ENCODE results near the gene NLRP10. TPM values are rescaled to one million over a fixed set of nuclear protein-coding genes. Genes with fewer than 3 reads are reported as not detected.

The NLRP10 gene
- total and polyA plus RNA-seq, 7 donors, result not detected

DNA sequence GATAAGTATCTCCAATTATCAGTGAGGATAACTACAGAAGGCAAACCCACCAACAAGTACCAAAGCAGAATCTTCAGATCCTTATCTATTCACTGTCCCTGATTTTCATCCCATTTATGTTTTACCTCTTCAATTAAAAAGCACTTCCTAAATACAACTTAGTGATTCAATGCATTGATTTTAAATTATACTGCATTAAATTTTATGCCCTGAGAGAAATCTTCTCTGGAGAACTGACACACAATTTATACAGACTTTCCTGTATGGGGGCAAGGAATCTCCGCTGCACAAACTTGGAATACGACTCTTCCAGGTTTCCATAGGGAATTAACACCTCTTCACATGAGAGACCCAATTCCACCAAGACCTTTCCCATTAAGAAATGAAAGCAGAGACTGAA is 23.6 kb downstream of the NLRP10 start, which contains the start of gene OR10A3:
Gene OR10A3 (minus strand): TSS at position 101 of the 400 bp plus-strand sequence. CDS start 2,188 bp downstream, outside the sequence.
- DNase-seq, result no peak
- no peak within 1 kb of the TSS for H3K27ac ChIP-seq
- peaks cover 18% of the 10 kb centered on the region for H3K9me3 ChIP-seq
- TF ChIP-seq, protein P1, sequence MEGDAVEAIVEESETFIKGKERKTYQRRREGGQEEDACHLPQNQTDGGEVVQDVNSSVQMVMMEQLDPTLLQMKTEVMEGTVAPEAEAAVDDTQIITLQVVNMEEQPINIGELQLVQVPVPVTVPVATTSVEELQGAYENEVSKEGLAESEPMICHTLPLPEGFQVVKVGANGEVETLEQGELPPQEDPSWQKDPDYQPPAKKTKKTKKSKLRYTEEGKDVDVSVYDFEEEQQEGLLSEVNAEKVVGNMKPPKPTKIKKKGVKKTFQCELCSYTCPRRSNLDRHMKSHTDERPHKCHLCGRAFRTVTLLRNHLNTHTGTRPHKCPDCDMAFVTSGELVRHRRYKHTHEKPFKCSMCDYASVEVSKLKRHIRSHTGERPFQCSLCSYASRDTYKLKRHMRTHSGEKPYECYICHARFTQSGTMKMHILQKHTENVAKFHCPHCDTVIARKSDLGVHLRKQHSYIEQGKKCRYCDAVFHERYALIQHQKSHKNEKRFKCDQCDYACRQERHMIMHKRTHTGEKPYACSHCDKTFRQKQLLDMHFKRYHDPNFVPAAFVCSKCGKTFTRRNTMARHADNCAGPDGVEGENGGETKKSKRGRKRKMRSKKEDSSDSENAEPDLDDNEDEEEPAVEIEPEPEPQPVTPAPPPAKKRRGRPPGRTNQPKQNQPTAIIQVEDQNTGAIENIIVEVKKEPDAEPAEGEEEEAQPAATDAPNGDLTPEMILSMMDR (IDR thresholded peaks at IDR 0.05), result no peak
- no peak for ATAC-seq
- no peak within 1 kb of the TSS for H3K4me3 ChIP-seq
- intact Hi-C loops (cut with DNase I), result no loop called here
- H3K4me1 ChIP-seq, result no peaks in the 10 kb centered on the region
- no peaks in the 10 kb centered on the region for H3K27me3 ChIP-seq (ENCODE audit: insufficient read depth in 3 of 3, low read length in 2 of 3)
- 82 to 87% (median 83%) methylated on average over 2 of the region's 2 CpGs for WGBS, 3 donors
- no peaks in the 10 kb centered on the region for H3K36me3 ChIP-seq (ENCODE audit: insufficient read depth in 1 of 2, low read depth in 1 of 2)

DNA sequence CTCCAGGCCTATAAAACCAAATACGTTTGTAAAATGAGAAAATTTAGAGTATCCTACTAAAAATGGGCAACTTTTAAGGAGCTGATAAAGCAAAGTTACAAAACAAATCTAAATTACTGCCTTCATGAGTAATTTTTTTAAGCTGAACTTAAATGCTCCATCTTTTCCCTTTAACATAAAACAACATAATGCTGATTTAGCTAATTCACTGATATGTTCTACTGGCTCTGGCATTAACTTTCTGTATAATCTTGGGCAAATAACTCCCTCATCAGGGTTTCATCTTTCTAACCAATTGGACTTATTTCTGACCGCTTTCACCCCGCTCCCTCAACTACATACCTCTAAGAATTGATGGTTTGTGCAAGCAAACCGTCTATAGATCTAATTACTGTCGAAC is 24.1 kb downstream of the NLRP10 start:
- DNase-seq (no peak), ATAC-seq (no peak)
- intact Hi-C loops (cut with DNase I), result no loop called here
- WGBS, 3 donors, result 53 to 66% (median 61%) methylated on average over 5 of the region's 5 CpGs
- Histone ChIP-seq H3K9me3 (peaks cover 18% of the 10 kb centered on the region), H3K4me1 (no peaks in the 10 kb centered on the region), H3K4me3 (no peak overlapping the region), H3K27me3 (ENCODE audit: insufficient read depth in 3 of 3, low read length in 2 of 3) (no peaks in the 10 kb centered on the region), H3K27ac (no peak overlapping the region), H3K36me3 (ENCODE audit: insufficient read depth in 1 of 2, low read depth in 1 of 2) (no peaks in the 10 kb centered on the region)
- TF ChIP-seq, protein P1 (IDR thresholded peaks at IDR 0.05), result no peak

DNA sequence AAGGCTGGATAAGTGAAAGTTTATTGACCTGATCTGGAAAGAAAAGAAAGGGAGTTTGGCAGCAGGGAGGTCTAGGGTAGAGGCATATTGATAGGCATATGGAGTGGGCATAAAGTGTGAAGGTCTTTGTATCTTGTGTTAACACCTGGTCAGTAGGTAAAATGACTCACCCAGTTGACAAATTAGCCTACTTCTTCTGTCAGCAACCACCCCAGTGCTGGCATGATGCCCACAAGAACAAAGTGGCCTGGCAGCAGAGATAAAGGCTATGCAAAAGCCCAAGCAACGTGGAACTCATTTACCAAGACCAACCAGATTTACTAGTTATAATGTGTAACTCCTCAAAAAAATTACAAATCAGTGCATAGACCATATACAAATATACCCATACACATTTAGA is 28.6 kb downstream of the NLRP10 start:
- Histone ChIP-seq H3K27me3 (ENCODE audit: insufficient read depth in 3 of 3, low read length in 2 of 3) (no peaks in the 10 kb centered on the region), H3K36me3 (ENCODE audit: insufficient read depth in 1 of 2, low read depth in 1 of 2) (no peaks in the 10 kb centered on the region), H3K27ac (no peak overlapping the region), H3K9me3 (no peaks in the 10 kb centered on the region), H3K4me1 (no peaks in the 10 kb centered on the region), H3K4me3 (no peak overlapping the region)
- TF ChIP-seq, protein P1 (IDR thresholded peaks at IDR 0.05), result no peak
- no peak for DNase-seq
- intact Hi-C loops (cut with DNase I), result no loop called here
- no peak for ATAC-seq
- 41 to 56% (median 46%) methylated on average over 1 of the region's 1 CpG for WGBS, 3 donors

DNA sequence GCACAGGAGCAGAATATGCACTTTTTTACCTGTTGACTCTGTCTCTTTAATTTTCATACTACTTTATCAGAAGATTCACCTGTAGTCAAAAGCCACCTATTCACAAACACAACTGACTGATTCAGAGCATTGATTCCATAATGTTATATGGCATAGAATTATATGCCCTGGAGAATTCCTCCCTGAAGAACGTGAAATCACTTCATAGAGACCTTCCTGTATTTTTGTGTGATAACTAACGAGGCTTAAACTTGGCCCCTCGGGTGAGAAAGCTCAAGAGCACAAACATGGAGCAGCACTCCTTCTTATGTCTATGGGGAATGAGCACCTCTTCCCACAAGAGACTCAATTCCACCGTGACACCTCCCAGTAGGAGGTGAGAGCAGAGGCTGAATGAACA is 34.1 kb downstream of the NLRP10 start, which contains the start of gene OR10A6:
Gene OR10A6 (minus strand): TSS at position 101 of the 400 bp plus-strand sequence. CDS start 2,606 bp downstream, outside the sequence.
- H3K36me3 ChIP-seq (ENCODE audit: insufficient read depth in 1 of 2, low read depth in 1 of 2), result no peaks in the 10 kb centered on the region
- 69 to 74% (median 69%) methylated on average over 4 of the region's 4 CpGs for WGBS, 3 donors
- H3K9me3 ChIP-seq, result no peaks in the 10 kb centered on the region
- ATAC-seq (no peak), DNase-seq (no peak)
- intact Hi-C loops (cut with DNase I), result no loop called here
- H3K27ac ChIP-seq, result no peak within 1 kb of the TSS
- no peaks in the 10 kb centered on the region for H3K4me1 ChIP-seq
- peaks cover 0 to under 1% (median 0%) of the 10 kb centered on the region in 3 donors for H3K27me3 ChIP-seq (ENCODE audit: insufficient read depth in 3 of 3, low read length in 2 of 3)
- TF ChIP-seq, protein P1 (IDR thresholded peaks at IDR 0.05), result no peak
- H3K4me3 ChIP-seq, result no peak within 1 kb of the TSS

DNA sequence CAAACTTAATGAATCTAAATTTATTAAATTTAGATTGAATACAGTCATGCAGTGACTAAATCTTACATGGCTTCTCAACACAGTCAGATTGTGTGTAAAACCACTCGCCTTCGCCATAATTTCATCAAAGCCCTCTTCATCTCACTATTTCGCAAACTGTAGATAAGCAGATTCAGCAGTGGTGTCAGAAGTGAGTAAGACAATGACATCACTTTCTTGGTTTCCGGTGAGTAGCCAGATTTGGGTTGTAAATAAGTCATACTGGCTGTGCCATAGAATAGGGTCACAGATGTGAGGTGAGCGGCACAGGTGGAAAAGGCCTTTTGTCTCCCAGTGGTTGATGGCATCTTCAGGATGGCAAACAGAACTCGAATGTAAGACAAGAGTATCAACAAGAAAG is 37.6 kb downstream of the NLRP10 start:
- no peak overlapping the region for H3K27ac ChIP-seq
- H3K4me1 ChIP-seq, result no peaks in the 10 kb centered on the region
- 84 to 88% (median 85%) methylated on average over 6 of the region's 6 CpGs for WGBS, 3 donors
- no peak for ATAC-seq
- intact Hi-C loops (cut with DNase I), result no loop called here
- no peaks in the 10 kb centered on the region for H3K9me3 ChIP-seq
- DNase-seq, result no peak
- H3K4me3 ChIP-seq, result no peak overlapping the region
- TF ChIP-seq, protein P1 (IDR thresholded peaks at IDR 0.05), result no peak
- no peaks in the 10 kb centered on the region for H3K36me3 ChIP-seq (ENCODE audit: insufficient read depth in 1 of 2, low read depth in 1 of 2)
- peaks cover 0 to 1% (median 0%) of the 10 kb centered on the region in 3 donors for H3K27me3 ChIP-seq (ENCODE audit: insufficient read depth in 3 of 3, low read length in 2 of 3)
